HCT116 (cell line): ENCODE data around the gene ARID5A. TPM values are rescaled to one million over a fixed set of nuclear protein-coding genes. Genes with fewer than 3 reads are reported as not detected.

Experiments
- ATAC-seq: fragments of 200-7000 bp; cut with Tn5 transposase; 2 replicates; pipeline ENCODE4 v1.9.1; 2020; ENCODE audit warnings: mild to moderate bottlenecking, moderate library complexity
- BruUV-seq: library from RNA; stranded (reverse); fragments of 400-500 nt; replicated peaks from 2 replicates; lab custom pipeline; 2021; lab: Mats Ljungman, UMichigan
- CTCF ChIA-PET: fragments of 300-600 bp; sonication (Branson Sonifier 250); formaldehyde crosslinking; loops from one replicate; lab custom pipeline; 2021; ENCODE audit warnings: antibody characterized with exemption; lab: Charles Lee
- POLR2A ChIA-PET: fragments of 300-600, 350-600 bp; sonication (Branson Sonifier 250); formaldehyde crosslinking; loops from one replicate; lab custom pipeline; 2021; ENCODE audit warnings: antibody characterized with exemption; lab: Charles Lee
- RAD21 ChIA-PET, 2 experiments: fragments of 300-600 bp; sonication (Branson Sonifier 250); formaldehyde crosslinking; loops; one replicate each; lab custom pipeline; 2023; ENCODE audit warnings: low total read pairs in 2 of 2; ENCODE audit not compliant: uncharacterized antibody in 2 of 2, unreplicated experiment in 2 of 2, low non-redundant PET in 1 of 2; lab: Charles Lee
- DNase-seq: peaks from one replicate; pipeline ENCODE4 v3.0.0-alpha.2; 2010; ENCODE audit warnings: low read depth, low spot score
- H2AFZ ChIP-seq: fragments of 200-600 bp; shearing (Covaris generic), sonication (generic); 2 replicates; pipeline ENCODE4 v1.6.1; 2017; ENCODE audit warnings: low read depth, mixed run types, mixed read lengths, antibody characterized with exemption, low read length; ENCODE audit not compliant: poor library complexity, severe bottlenecking
- H3K27ac ChIP-seq: 2 replicates; pipeline ENCODE4 v1.5.1; 2012; ENCODE audit warnings: low read depth, low read length
- H3K27me3 ChIP-seq: fragments of 200-600 bp; sonication (generic); 2 replicates; pipeline ENCODE4 v1.6.1; 2016; ENCODE audit warnings: mixed run types, low read length, mixed read lengths; ENCODE audit not compliant: insufficient read depth
- H3K36me3 ChIP-seq, 2 experiments: fragments of 200-500 bp in 1 of 2; fragments of 200-600 bp in 1 of 2; sonication (Bioruptor generic) in 1 of 2; sonication (generic) in 1 of 2; 2 replicates each; pipeline versions ENCODE4 v1.5.1 to v1.6.1; 2014 to 2016; ENCODE audit warnings: low read length in 2 of 2, inconsistent platforms in 1 of 2, mixed read lengths in 1 of 2, mixed run types in 1 of 2; ENCODE audit not compliant: insufficient read depth in 2 of 2, control insufficient read depth in 1 of 2
- H3K4me1 ChIP-seq, 2 experiments: fragments of 200-600 bp in 1 of 2; sonication (generic) in 1 of 2; 2 replicates each; pipeline versions ENCODE4 v1.5.1 to v1.6.1; 2012 to 2017; ENCODE audit warnings: low read length in 2 of 2, inconsistent platforms in 1 of 2, mild to moderate bottlenecking in 1 of 2, mixed read lengths in 1 of 2, mixed run types in 1 of 2, moderate library complexity in 1 of 2; ENCODE audit not compliant: insufficient read depth in 2 of 2, control insufficient read depth in 1 of 2
- H3K4me2 ChIP-seq: fragments of 200-600 bp; sonication (generic); 2 replicates; pipeline ENCODE4 v1.6.1; 2017; ENCODE audit warnings: mixed run types, low read length, mixed read lengths
- H3K4me3 ChIP-seq, 2 experiments: fragments of 200-600 bp in 1 of 2; sonication (generic) in 1 of 2; replicated peaks in 1 of 2; 2 replicates each; pipeline ENCODE4 v1.5.1; 2011 to 2016; ENCODE audit warnings: low read length in 2 of 2, control low read depth in 1 of 2, low read depth in 1 of 2, mild to moderate bottlenecking in 1 of 2, mixed read lengths in 1 of 2, mixed run types in 1 of 2
- H3K79me2 ChIP-seq: fragments of 200-600 bp; sonication (generic); 2 replicates; pipeline ENCODE4 v1.6.1; 2017; ENCODE audit warnings: mild to moderate bottlenecking, mixed run types, low read length, moderate library complexity, mixed read lengths; ENCODE audit not compliant: insufficient read depth
- H3K9ac ChIP-seq: fragments of 200-600 bp; sonication (generic); 2 replicates; pipeline ENCODE4 v1.6.1; 2016; ENCODE audit warnings: low read length, mixed read lengths
- H3K9me2 ChIP-seq: fragments of 200-600 bp; sonication (generic), shearing (Covaris generic); 2 replicates; pipeline ENCODE4 v1.6.1; 2017; ENCODE audit warnings: mixed run types, mild to moderate bottlenecking, moderate library complexity; ENCODE audit not compliant: insufficient read depth
- H3K9me3 ChIP-seq, 2 experiments: fragments of 200-500 bp in 1 of 2; fragments of 200-600 bp in 1 of 2; sonication (Bioruptor generic) in 1 of 2; sonication (generic) in 1 of 2; 2 replicates each; pipeline ENCODE4 v1.6.1; 2014 to 2017; ENCODE audit warnings: low read length in 2 of 2, mixed read lengths in 2 of 2, inconsistent platforms in 1 of 2, low read depth in 1 of 2, mild to moderate bottlenecking in 1 of 2, mixed run types in 1 of 2, moderate library complexity in 1 of 2; ENCODE audit not compliant: control insufficient read depth in 1 of 2, insufficient read depth in 1 of 2
- H4K20me1 ChIP-seq: fragments of 200-600 bp; sonication (generic), shearing (Covaris generic); 2 replicates; pipeline ENCODE4 v1.6.1; 2017; ENCODE audit warnings: mixed run types, mild to moderate bottlenecking, moderate library complexity; ENCODE audit not compliant: insufficient read depth
- CEBPB ChIP-seq: IDR thresholded peaks from 2 replicates; pipeline ENCODE4 v1.6.1; 2012; ENCODE audit warnings: low read depth
- ELF1 ChIP-seq: IDR thresholded peaks from 2 replicates; pipeline ENCODE4 v1.6.1; 2012; ENCODE audit warnings: low read depth, borderline replicate concordance
- EZH2 ChIP-seq: fragments of 200-600 bp; sonication (generic); IDR thresholded peaks from 2 replicates; pipeline ENCODE4 v1.6.1; 2017; ENCODE audit warnings: antibody characterized with exemption, mixed run types
- EZH2phosphoT487 ChIP-seq: fragments of 200-600 bp; IDR thresholded peaks from 2 replicates; pipeline ENCODE4 v1.6.1; 2018; ENCODE audit warnings: antibody characterized with exemption, borderline replicate concordance
- JUND ChIP-seq: IDR thresholded peaks from 2 replicates; pipeline ENCODE4 v1.6.1; 2012
- POLR2A ChIP-seq: IDR thresholded peaks from 2 replicates; pipeline ENCODE4 v1.7.0; 2011; ENCODE audit warnings: borderline replicate concordance; ENCODE audit not compliant: insufficient read depth, insufficient read length; ENCODE audit errors: extremely low read depth
- POLR2AphosphoS5 ChIP-seq: IDR thresholded peaks from 2 replicates; pipeline ENCODE4 v1.6.1; 2011; ENCODE audit warnings: mild to moderate bottlenecking, low read depth, low read length, moderate library complexity
- RAD21 ChIP-seq: IDR thresholded peaks from 2 replicates; pipeline ENCODE4 v1.6.1; 2012; ENCODE audit warnings: low read depth, mild to moderate bottlenecking
- SIN3A ChIP-seq: IDR thresholded peaks from 2 replicates; pipeline ENCODE4 v1.6.1; 2012; ENCODE audit warnings: low read depth
- SP1 ChIP-seq: IDR thresholded peaks from 2 replicates; pipeline ENCODE4 v1.6.1; 2012; ENCODE audit warnings: low read depth
- YY1 ChIP-seq: IDR thresholded peaks from 2 replicates; pipeline ENCODE4 v1.6.1; 2011; ENCODE audit warnings: low read length, low read depth, moderate library complexity, mild to moderate bottlenecking; ENCODE audit not compliant: insufficient replicate concordance; ENCODE audit errors: extremely low read depth
- intact Hi-C: fragments of 100-400 bp; cut with micrococcal nuclease; formaldehyde crosslinking; loops from 2 replicates; pipeline ENCODE4 v1.10.0; 2022
- total RNA-seq: library from RNA; stranded (reverse); gene quantifications from one replicate; pipeline ENCODE4 v1.2.1, GENCODE V29; 2021; ENCODE audit not compliant: unreplicated experiment
- TF ChIP-seq, protein P1 (sequence below): IDR thresholded peaks from 2 replicates; pipeline ENCODE4 v1.6.1; 2011; ENCODE audit warnings: mild to moderate bottlenecking, low read length, moderate library complexity; ENCODE audit not compliant: insufficient replicate concordance; ENCODE audit errors: extremely low read depth
- TF ChIP-seq, protein P2 (sequence below): IDR thresholded peaks from 2 replicates; pipeline ENCODE4 v1.6.1; 2012
- TF ChIP-seq, protein P3 (sequence below): IDR thresholded peaks from 2 replicates; pipeline ENCODE4 v1.6.1; 2012; ENCODE audit warnings: low read depth

The ARID5A gene
- total RNA-seq, 1 experiment from 2014 or later, result 8.2 TPM

DNA sequence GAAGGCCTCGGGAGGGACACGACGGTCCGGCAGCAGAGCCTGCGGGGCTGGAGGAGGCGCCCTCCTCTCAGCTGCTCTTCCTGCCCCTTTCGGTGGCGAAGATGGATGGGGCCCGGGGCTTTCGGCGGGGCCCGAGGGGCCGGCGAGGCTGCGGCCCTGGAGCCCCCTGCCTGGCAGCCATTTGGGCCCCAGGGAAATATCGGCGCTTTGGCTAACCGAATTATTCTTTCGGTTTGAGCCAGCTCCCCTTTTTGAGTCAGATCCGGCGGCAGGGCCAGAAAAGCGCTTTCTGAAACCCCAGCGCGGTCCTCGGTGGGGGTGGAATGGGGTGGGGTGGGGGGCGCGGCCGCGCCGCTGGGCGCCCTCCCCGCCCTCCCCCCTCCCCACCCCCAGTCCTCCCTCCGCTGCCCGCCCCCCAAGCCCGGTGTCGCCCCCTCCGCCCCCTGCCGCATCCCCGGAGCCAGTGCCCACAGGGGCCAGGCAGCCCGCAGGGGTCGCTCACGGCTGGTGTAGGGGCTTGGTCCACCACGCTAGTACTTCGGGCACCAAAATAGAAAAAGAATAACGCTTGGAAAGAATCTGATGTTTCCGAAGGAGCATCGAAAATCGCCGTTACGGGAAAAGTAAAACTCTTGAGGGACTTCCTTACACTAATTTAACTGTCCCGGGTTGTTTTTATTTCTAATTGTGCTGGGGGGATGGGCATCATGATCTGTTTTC is 9.1 kb upstream of the ARID5A start:
- peaks cover 9 to 17% of the 10 kb centered on the region in 2 experiments for H3K4me1 ChIP-seq
- RAD21 ChIA-PET, result no interaction called here
- H4K20me1 ChIP-seq, result no peaks in the 10 kb centered on the region
- no peak overlapping the region for H3K4me2 ChIP-seq
- DNase-seq (no peak), ATAC-seq (no peak)
- CTCF ChIA-PET, result interaction anchor here (1.3 kb wide), 1 partner anchor 19 kb away, joined by 5 read pairs; no protein-coding TSS in a partner anchor
- no peak overlapping the region for H2AFZ ChIP-seq
- H3K9me3 ChIP-seq, result no peaks in the 10 kb centered on the region
- POLR2A ChIA-PET, result no interaction called here
- no TSS peak for BruUV-seq
- H3K27me3 ChIP-seq, result no peaks in the 10 kb centered on the region
- TF ChIP-seq POLR2AphosphoS5 (no peak), SIN3A (no peak), RAD21 (no peak), SP1 (no peak), POLR2A (no peak), EZH2phosphoT487 (no peak), EZH2 (no peak), YY1 (no peak), CEBPB (no peak), JUND (no peak), ELF1 (no peak)
- TF ChIP-seq, protein P1, sequence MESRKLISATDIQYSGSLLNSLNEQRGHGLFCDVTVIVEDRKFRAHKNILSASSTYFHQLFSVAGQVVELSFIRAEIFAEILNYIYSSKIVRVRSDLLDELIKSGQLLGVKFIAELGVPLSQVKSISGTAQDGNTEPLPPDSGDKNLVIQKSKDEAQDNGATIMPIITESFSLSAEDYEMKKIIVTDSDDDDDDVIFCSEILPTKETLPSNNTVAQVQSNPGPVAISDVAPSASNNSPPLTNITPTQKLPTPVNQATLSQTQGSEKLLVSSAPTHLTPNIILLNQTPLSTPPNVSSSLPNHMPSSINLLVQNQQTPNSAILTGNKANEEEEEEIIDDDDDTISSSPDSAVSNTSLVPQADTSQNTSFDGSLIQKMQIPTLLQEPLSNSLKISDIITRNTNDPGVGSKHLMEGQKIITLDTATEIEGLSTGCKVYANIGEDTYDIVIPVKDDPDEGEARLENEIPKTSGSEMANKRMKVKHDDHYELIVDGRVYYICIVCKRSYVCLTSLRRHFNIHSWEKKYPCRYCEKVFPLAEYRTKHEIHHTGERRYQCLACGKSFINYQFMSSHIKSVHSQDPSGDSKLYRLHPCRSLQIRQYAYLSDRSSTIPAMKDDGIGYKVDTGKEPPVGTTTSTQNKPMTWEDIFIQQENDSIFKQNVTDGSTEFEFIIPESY, result no peak
- TF ChIP-seq, protein P2, sequence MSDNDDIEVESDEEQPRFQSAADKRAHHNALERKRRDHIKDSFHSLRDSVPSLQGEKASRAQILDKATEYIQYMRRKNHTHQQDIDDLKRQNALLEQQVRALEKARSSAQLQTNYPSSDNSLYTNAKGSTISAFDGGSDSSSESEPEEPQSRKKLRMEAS, result no peak
- TF ChIP-seq, protein P3, sequence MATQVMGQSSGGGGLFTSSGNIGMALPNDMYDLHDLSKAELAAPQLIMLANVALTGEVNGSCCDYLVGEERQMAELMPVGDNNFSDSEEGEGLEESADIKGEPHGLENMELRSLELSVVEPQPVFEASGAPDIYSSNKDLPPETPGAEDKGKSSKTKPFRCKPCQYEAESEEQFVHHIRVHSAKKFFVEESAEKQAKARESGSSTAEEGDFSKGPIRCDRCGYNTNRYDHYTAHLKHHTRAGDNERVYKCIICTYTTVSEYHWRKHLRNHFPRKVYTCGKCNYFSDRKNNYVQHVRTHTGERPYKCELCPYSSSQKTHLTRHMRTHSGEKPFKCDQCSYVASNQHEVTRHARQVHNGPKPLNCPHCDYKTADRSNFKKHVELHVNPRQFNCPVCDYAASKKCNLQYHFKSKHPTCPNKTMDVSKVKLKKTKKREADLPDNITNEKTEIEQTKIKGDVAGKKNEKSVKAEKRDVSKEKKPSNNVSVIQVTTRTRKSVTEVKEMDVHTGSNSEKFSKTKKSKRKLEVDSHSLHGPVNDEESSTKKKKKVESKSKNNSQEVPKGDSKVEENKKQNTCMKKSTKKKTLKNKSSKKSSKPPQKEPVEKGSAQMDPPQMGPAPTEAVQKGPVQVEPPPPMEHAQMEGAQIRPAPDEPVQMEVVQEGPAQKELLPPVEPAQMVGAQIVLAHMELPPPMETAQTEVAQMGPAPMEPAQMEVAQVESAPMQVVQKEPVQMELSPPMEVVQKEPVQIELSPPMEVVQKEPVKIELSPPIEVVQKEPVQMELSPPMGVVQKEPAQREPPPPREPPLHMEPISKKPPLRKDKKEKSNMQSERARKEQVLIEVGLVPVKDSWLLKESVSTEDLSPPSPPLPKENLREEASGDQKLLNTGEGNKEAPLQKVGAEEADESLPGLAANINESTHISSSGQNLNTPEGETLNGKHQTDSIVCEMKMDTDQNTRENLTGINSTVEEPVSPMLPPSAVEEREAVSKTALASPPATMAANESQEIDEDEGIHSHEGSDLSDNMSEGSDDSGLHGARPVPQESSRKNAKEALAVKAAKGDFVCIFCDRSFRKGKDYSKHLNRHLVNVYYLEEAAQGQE, result no peak
- no peak overlapping the region for H3K27ac ChIP-seq
- H3K4me3 ChIP-seq, result no peak overlapping the region
- no peaks in the 10 kb centered on the region for H3K9me2 ChIP-seq
- H3K36me3 ChIP-seq, result no peaks in the 10 kb centered on the region
- no peaks in the 10 kb centered on the region for H3K79me2 ChIP-seq
- H3K9ac ChIP-seq, result no peak overlapping the region
- intact Hi-C loops, result no loop called here
